ENCODE data around the gene TMC5. TPM values are rescaled to one million over a fixed set of nuclear protein-coding genes. Genes with fewer than 3 reads are reported as not detected.

The TMC5 gene
- polyA plus RNA-seq, 1 donor from 2014 or later, result not detected

Other genes with a start within 250 kb of the TMC5 start
- gene SYT17, start 249.6 kb upstream of the TMC5 start, polyA plus RNA-seq (ENCODE audit: insufficient read depth, low read depth, low replicate concordance), result 8.2 TPM
- gene CLEC19A, start 132.2 kb upstream of the TMC5 start, polyA plus RNA-seq (ENCODE audit: insufficient read depth, low read depth, low replicate concordance), result not detected
- gene GDE1, start 104.2 kb downstream of the TMC5 start, polyA plus RNA-seq (ENCODE audit: insufficient read depth, low read depth, low replicate concordance), result 71.0 TPM
- gene CCP110, start 106.1 kb downstream of the TMC5 start, polyA plus RNA-seq (ENCODE audit: insufficient read depth, low read depth, low replicate concordance), result 16.4 TPM
- 82.3 TPM for gene VPS35L, start 137.8 kb downstream of the TMC5 start, polyA plus RNA-seq (ENCODE audit: insufficient read depth, low read depth, low replicate concordance)